IgD-negative memory B cell (primary cell): ENCODE data around the gene DIAPH3. TPM values are rescaled to one million over a fixed set of nuclear protein-coding genes. Genes with fewer than 3 reads are reported as not detected.

Experiments used
- H3K27ac Mint-ChIP-seq, 3 donors: one replicate each; pipeline ENCODE4 v1.8.0; 2020 to 2022; ENCODE audit warnings: mild to moderate bottlenecking in 3 of 3, mixed read lengths in 3 of 3, moderate library complexity in 1 of 3
- H3K27me3 Mint-ChIP-seq: one replicate; pipeline ENCODE4 v1.8.0; 2021; ENCODE audit warnings: mixed read lengths
- H3K36me3 Mint-ChIP-seq: one replicate; pipeline ENCODE4 v1.8.0; 2020; ENCODE audit warnings: mild to moderate bottlenecking, mixed read lengths
- H3K4me1 Mint-ChIP-seq, 3 donors: one replicate each; pipeline ENCODE4 v1.8.0; 2020 to 2022; ENCODE audit warnings: mixed read lengths in 3 of 3, mild to moderate bottlenecking in 1 of 3
- H3K4me3 Mint-ChIP-seq, 4 donors: one replicate each; pipeline ENCODE4 v1.8.0; 2020 to 2022; ENCODE audit warnings: mild to moderate bottlenecking in 4 of 4, mixed read lengths in 4 of 4, moderate library complexity in 3 of 4
- H3K9me3 Mint-ChIP-seq, 3 donors: one replicate each; pipeline ENCODE4 v1.8.0; 2020 to 2021; ENCODE audit warnings: mixed read lengths in 3 of 3, mild to moderate bottlenecking in 1 of 3
- polyA plus RNA-seq: library from polyadenylated mRNA; unstranded; fragments of 300-500 nt; fragmentation: Illumina TruSeq; gene quantifications from one replicate; pipeline ENCODE4 v1.2.3, GENCODE V29; 2021

The DIAPH3 gene
- polyA plus RNA-seq, 1 donor from 2014 or later, result not detected

DNA sequence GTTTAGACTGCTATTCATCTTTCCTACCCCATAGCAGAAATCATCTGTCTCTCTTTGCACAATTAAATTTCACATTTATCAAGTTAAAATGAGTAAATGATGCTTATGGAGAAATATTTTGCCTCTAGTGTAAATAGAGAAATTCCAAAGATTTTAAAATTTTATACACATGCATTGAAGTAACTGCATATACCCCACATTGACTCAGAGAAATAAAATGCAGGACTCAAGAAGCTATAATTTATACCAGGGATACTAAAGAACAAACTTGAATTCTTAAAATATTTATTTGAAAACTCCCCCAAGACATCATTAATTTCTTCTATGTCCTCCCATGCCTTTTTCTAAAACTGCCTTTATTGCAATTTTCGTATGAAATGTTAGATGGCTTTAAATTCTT is 165.8 kb downstream of the DIAPH3 start:
- H3K36me3 Mint-ChIP-seq, result no peaks in the 10 kb centered on the region
- no peaks in the 10 kb centered on the region for H3K9me3 Mint-ChIP-seq
- no peak overlapping the region for H3K4me3 Mint-ChIP-seq
- H3K4me1 Mint-ChIP-seq, result no peaks in the 10 kb centered on the region
- no peaks in the 10 kb centered on the region for H3K27me3 Mint-ChIP-seq
- no peak overlapping the region for H3K27ac Mint-ChIP-seq

DNA sequence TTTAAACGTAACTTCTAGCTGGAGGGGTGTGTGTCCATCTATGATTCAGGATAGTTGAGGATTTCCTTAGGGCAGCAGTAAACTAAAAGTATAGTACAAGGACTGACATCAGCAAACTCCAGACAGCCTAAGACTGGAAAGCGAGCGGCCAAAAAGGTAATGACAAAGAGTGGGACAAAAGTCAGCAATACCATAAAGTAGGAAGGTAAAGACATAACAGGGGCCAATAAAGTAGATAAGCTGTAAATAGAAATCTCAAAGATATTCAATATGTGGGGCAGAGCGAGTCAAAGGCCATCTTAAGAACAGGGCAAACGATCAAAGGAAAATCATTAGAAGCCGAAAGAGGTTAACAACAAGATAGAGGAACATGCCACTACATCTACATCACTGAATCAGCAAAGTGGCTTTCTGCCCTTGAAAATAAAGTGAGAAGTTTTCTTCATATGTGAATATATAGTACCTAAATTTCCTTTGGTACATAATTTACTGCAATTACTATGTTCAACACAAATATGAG is 167.2 kb downstream of the DIAPH3 start:
- Mint-ChIP-seq H3K4me1 (no peaks in the 10 kb centered on the region), H3K9me3 (no peaks in the 10 kb centered on the region), H3K27ac (no peak overlapping the region), H3K36me3 (no peaks in the 10 kb centered on the region), H3K27me3 (no peaks in the 10 kb centered on the region), H3K4me3 (no peak overlapping the region)

DNA sequence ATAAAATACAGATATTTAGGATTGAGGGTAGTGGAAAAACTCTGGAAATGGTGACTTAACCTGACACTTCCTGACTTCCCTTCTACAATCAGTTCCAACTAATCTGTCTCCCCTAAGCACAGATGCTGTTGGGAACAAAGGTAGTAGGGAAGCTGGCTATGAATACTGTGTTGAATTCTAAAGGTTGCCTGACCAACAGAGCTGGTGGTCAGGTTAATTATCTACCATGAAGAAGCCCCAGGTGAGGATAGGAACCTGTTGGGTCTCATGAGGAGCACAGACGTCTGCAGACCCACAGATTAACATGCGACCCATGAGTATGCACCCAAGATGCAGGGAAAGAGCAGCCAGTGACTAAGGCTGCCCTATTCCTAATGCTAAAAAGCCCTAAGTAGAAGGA is 172.3 kb downstream of the DIAPH3 start:
- Mint-ChIP-seq H3K36me3 (no peaks in the 10 kb centered on the region), H3K4me3 (no peak overlapping the region), H3K27ac (no peak overlapping the region), H3K4me1 (no peaks in the 10 kb centered on the region), H3K27me3 (no peaks in the 10 kb centered on the region), H3K9me3 (no peaks in the 10 kb centered on the region)

GRCh38 chr13:59982631-59983382 is 180.9 kb downstream of the DIAPH3 start:
- Mint-ChIP-seq H3K27me3 (no peaks in the 10 kb centered on the region), H3K27ac (no peak overlapping the region), H3K36me3 (no peaks in the 10 kb centered on the region), H3K4me3 (no peak overlapping the region), H3K9me3 (no peaks in the 10 kb centered on the region), H3K4me1 (no peaks in the 10 kb centered on the region)

DNA sequence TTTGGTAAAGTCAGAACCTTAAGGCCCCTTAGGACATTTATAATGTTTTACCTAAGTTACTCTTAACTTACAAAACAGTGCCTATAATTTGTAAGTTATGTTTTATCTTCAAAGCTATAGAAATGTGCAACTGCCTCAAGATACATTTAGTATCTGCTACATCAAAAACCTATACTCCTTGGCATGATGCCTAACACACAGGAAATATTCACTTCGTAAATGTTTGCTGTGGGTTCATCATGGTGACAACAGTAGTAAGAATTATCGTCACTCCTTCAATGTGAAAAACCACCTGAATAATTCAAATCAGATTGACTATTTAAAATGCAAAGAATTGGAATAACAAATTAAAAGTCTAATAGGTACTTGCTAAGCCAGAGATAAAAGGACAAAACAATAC is 184.1 kb downstream of the DIAPH3 start:
- H3K4me3 Mint-ChIP-seq, result no peak overlapping the region
- H3K27me3 Mint-ChIP-seq, result no peaks in the 10 kb centered on the region
- H3K9me3 Mint-ChIP-seq, result no peaks in the 10 kb centered on the region
- H3K4me1 Mint-ChIP-seq, result no peaks in the 10 kb centered on the region
- no peak overlapping the region for H3K27ac Mint-ChIP-seq
- no peaks in the 10 kb centered on the region for H3K36me3 Mint-ChIP-seq

DNA sequence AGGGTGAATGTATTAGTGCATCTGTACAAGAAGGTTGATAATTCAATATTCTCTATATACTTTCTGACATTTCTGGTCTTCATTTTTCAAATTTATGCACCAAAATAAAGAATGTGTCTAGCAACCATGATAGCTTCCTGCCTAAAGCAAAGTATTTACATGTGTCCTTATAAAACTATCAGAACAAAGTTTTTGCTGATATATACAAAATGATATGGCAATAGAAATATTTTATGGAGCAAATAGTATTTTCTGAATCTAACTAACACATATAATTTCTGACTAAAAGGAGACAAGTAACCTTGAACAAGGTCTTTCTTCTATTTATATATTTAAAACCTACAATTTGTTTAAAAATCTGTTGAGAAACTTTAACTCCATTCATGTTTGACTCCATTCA is 184.9 kb downstream of the DIAPH3 start:
- H3K27me3 Mint-ChIP-seq, result no peaks in the 10 kb centered on the region
- H3K4me1 Mint-ChIP-seq, result no peaks in the 10 kb centered on the region
- no peaks in the 10 kb centered on the region for H3K9me3 Mint-ChIP-seq
- no peaks in the 10 kb centered on the region for H3K36me3 Mint-ChIP-seq
- H3K27ac Mint-ChIP-seq, result no peak overlapping the region
- H3K4me3 Mint-ChIP-seq, result no peak overlapping the region

GRCh38 chr13:59976856-59977255 is 186.9 kb downstream of the DIAPH3 start:
- no peaks in the 10 kb centered on the region for H3K9me3 Mint-ChIP-seq
- H3K4me1 Mint-ChIP-seq, result no peaks in the 10 kb centered on the region
- H3K36me3 Mint-ChIP-seq, result no peaks in the 10 kb centered on the region
- no peak overlapping the region for H3K4me3 Mint-ChIP-seq
- H3K27ac Mint-ChIP-seq, result no peak overlapping the region
- no peaks in the 10 kb centered on the region for H3K27me3 Mint-ChIP-seq

DNA sequence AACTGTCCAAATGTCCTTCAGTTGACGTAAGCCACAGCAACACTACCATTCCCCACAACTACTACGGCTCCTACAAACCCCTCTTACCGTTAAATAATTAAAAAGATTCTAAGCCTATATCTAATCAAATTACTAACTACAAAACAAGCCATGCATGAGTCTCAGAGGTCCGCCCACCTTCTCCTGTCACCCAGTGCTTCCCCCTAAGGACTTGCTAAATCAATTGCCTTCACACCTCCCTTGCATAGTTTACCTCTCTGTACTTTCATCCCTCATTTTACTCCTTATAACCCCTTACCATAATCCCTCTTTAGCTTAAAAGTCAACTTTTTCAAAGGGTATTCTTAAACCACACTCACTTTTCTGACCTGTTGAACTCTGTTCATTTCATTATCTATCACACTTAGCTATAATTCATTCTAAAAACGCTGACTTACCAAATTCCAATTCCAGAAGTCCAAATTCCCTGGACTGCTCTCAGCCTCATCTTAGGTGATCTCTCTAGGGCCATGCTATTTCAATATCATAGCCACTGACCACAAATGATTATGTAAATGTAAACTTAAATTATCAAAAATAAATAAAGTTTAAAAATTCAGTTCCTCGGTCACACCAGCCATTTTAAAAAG is 187.8 kb downstream of the DIAPH3 start:
- no peak overlapping the region for H3K4me3 Mint-ChIP-seq
- H3K27ac Mint-ChIP-seq, result no peak overlapping the region
- H3K4me1 Mint-ChIP-seq, result no peaks in the 10 kb centered on the region
- no peaks in the 10 kb centered on the region for H3K27me3 Mint-ChIP-seq
- no peaks in the 10 kb centered on the region for H3K36me3 Mint-ChIP-seq
- no peaks in the 10 kb centered on the region for H3K9me3 Mint-ChIP-seq

DNA sequence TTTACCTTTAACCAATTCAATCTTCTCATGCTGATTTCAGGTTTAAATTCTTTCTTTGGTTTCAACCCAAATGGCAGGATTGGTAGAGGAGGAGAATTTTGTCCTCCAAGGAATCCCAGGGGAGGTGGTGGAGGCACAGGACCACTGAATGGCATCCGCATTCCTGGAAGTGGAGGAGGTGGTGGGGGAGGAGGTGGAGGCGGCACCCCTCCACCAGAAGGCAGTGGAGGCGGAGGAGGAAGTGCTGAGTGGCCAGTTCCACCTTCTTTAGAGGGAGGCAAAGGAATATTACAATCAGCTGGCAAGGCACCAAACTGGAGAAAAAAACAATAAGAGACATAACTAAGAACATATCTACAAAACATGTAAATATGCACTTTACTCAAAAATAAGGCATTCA is 192.9 kb downstream of the DIAPH3 start:
- H3K4me1 Mint-ChIP-seq, result no peaks in the 10 kb centered on the region
- no peaks in the 10 kb centered on the region for H3K27me3 Mint-ChIP-seq
- no peaks in the 10 kb centered on the region for H3K9me3 Mint-ChIP-seq
- no peak overlapping the region for H3K4me3 Mint-ChIP-seq
- no peak overlapping the region for H3K27ac Mint-ChIP-seq
- H3K36me3 Mint-ChIP-seq, result peaks cover 2% of the 10 kb centered on the region

GRCh38 chr13:59963827-59964226 is 199.9 kb downstream of the DIAPH3 start:
- Mint-ChIP-seq H3K27me3 (no peaks in the 10 kb centered on the region), H3K4me1 (no peaks in the 10 kb centered on the region), H3K36me3 (peaks cover 2% of the 10 kb centered on the region), H3K9me3 (peaks cover 0 to 2% (median 0%) of the 10 kb centered on the region in 3 donors), H3K4me3 (no peak overlapping the region), H3K27ac (no peak overlapping the region)

DNA sequence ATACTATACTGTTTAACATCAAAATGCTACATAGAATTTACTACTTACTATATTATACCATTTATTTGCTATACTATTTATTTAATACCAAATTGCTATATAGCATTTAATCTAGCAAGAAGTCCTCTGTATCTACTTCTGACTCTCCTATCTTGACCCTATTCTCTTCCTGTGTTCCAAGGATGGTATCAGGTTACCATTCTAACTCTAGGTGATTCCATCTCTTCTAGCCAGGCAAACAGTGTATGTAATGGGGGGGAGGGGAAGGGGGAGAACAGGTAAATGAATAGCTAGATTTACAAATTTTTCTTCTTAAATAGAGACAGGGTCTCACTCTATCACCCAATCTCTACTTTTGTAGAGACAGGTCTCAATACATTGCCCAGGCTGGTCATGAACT is 200.3 kb downstream of the DIAPH3 start:
- no peaks in the 10 kb centered on the region for H3K27me3 Mint-ChIP-seq
- H3K4me1 Mint-ChIP-seq, result no peaks in the 10 kb centered on the region
- peaks cover 0 to 2% (median 0%) of the 10 kb centered on the region in 3 donors for H3K9me3 Mint-ChIP-seq
- H3K36me3 Mint-ChIP-seq, result peaks cover 2% of the 10 kb centered on the region
- no peak overlapping the region for H3K27ac Mint-ChIP-seq
- no peak overlapping the region for H3K4me3 Mint-ChIP-seq

GRCh38 chr13:59962343-59962742 is 201.4 kb downstream of the DIAPH3 start:
- Mint-ChIP-seq H3K27me3 (no peaks in the 10 kb centered on the region), H3K36me3 (peaks cover under 1% of the 10 kb centered on the region), H3K4me1 (no peaks in the 10 kb centered on the region), H3K9me3 (peaks cover 0 to 2% (median 0%) of the 10 kb centered on the region in 3 donors), H3K4me3 (no peak overlapping the region), H3K27ac (no peak overlapping the region)

DNA sequence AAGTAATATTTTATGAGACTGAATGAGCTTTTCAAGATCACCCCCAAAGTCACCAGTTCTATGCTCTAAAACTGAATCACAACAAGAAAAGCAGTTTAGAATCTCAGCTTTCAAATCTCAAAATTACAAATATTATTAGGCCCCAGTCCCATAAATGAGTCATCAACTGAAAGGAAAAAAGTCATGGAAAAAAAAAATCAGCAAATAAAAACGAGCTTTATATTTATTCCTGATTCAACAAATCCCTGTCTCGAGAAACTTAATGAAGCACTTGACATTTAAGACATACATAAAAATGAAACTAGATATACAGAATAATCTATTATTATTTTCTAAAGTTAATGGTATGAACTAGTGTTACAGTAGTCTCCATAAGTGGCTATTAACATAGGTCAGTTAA is 203.0 kb downstream of the DIAPH3 start:
- no peak overlapping the region for H3K4me3 Mint-ChIP-seq
- H3K9me3 Mint-ChIP-seq, result peaks cover 0 to 2% (median 2%) of the 10 kb centered on the region in 3 donors

GRCh38 chr13:59957438-59957837 is 206.3 kb downstream of the DIAPH3 start:
- Mint-ChIP-seq H3K27ac (no peak overlapping the region), H3K4me1 (no peaks in the 10 kb centered on the region), H3K27me3 (no peaks in the 10 kb centered on the region), H3K4me3 (no peak overlapping the region), H3K9me3 (peaks cover 0 to 4% (median 2%) of the 10 kb centered on the region in 3 donors), H3K36me3 (peaks cover 2% of the 10 kb centered on the region)

More for the DNA sequence above, 203.0 kb downstream of the DIAPH3 start:
- H3K36me3 Mint-ChIP-seq, result peaks cover 2% of the 10 kb centered on the region
- H3K4me1 Mint-ChIP-seq, result no peaks in the 10 kb centered on the region
- H3K27me3 Mint-ChIP-seq, result no peaks in the 10 kb centered on the region
- no peak overlapping the region for H3K27ac Mint-ChIP-seq

DNA sequence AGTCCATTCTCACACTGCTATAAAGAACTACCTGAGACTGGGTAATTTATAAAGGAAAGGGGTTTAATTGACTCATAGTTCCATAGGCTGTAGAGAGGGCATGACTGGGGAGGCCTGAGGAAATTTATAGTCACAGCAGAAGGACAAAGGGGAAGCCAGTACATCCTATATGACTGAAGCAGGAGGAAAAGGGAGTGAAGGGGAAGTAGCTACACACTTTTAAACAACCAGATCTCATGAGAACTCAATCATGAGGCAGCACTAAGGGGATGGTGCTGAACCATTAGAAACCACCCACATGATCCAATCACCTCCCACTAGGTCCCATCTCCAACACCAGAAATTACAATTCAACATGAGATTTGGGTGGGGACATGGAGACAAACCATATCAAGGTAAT is 209.1 kb downstream of the DIAPH3 start:
- Mint-ChIP-seq H3K4me3 (no peak overlapping the region), H3K36me3 (peaks cover 2% of the 10 kb centered on the region), H3K4me1 (no peaks in the 10 kb centered on the region), H3K27ac (no peak overlapping the region), H3K27me3 (no peaks in the 10 kb centered on the region), H3K9me3 (peaks cover 0 to 4% (median 2%) of the 10 kb centered on the region in 3 donors)

- Mint-ChIP-seq H3K36me3 (no peaks in the 10 kb centered on the region), H3K4me1 (no peaks in the 10 kb centered on the region), H3K27me3 (no peaks in the 10 kb centered on the region), H3K9me3 (peaks cover 0 to 2% (median 0%) of the 10 kb centered on the region in 3 donors), H3K27ac (no peak overlapping the region), H3K4me3 (no peak overlapping the region)
Measured at GRCh38 chr13:59951011-59951410, 212.7 kb downstream of the DIAPH3 start.
